Mesodermal cell (in vitro differentiated cells): ENCODE data around the gene WDR20.
"Not testable (repeated sequence)": the region's sequence is repeated elsewhere in the genome, so short reads cannot be mapped to it uniquely, and the experiment has no call there.

Experiments used
- H3K27ac ChIP-seq: 2 replicates; pipeline ENCODE4 v1.7.0; 2013; ENCODE audit warnings: mild to moderate bottlenecking, low read depth, low read length, moderate library complexity; ENCODE audit not compliant: severe bottlenecking
- H3K36me3 ChIP-seq: 2 replicates; pipeline ENCODE4 v1.7.1; 2013; ENCODE audit warnings: mild to moderate bottlenecking, low read length, moderate library complexity; ENCODE audit not compliant: control insufficient read depth, insufficient read depth
- H3K4me1 ChIP-seq: one replicate; pipeline ENCODE4 v1.7.1; 2013; ENCODE audit warnings: mild to moderate bottlenecking, low read length; ENCODE audit not compliant: insufficient read depth, control insufficient read depth, poor library complexity, severe bottlenecking
- H3K4me3 ChIP-seq: 2 replicates; pipeline ENCODE4 v1.7.0; 2013; ENCODE audit warnings: low read length, control low read depth, mild to moderate bottlenecking; ENCODE audit not compliant: insufficient read depth, poor library complexity, severe bottlenecking; ENCODE audit errors: extremely low read depth
- H3K9me3 ChIP-seq: 2 replicates; pipeline ENCODE4 v1.7.1; 2013; ENCODE audit warnings: mild to moderate bottlenecking, low read length, moderate library complexity; ENCODE audit not compliant: control insufficient read depth
- WGBS, 2 experiments: methylation state at CpG; one replicate each; pipeline ENCODE4 v1.1.5; 2013; ENCODE audit warnings: missing lambda C conversion rate in 2 of 2; ENCODE audit not compliant: insufficient coverage in 2 of 2; 5-methylcytosine and 5-hydroxymethylcytosine counted together

WDR20 gene

DNA sequence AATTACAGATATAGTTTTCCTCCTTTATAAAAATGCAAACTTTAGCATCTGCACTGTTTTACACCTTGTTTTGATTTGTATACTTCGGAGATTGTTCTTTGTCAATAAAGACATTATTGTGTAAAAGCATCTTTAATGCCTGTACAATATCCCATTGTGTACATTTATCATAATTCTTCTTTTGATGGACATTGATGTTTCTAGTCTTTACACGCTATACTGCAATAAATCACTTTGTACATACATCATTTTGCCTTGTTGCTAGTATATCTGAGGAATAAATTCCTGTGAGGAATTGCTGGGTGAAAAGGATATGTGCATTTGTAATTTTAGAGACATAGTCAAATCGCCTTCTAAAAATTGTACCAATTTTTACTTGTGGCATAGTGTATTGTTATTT is 30.4 kb downstream of the WDR20 start:
- 90 to 100% methylated on average over 1 to 2 of the region's 3 CpGs for WGBS, 2 experiments
- no peak overlapping the region for H3K27ac ChIP-seq
- H3K4me1 ChIP-seq = no peaks in the 10 kb centered on the region
- no peaks in the 10 kb centered on the region for H3K9me3 ChIP-seq
- H3K36me3 ChIP-seq = peaks cover 12% of the 10 kb centered on the region
- no peak overlapping the region for H3K4me3 ChIP-seq

DNA sequence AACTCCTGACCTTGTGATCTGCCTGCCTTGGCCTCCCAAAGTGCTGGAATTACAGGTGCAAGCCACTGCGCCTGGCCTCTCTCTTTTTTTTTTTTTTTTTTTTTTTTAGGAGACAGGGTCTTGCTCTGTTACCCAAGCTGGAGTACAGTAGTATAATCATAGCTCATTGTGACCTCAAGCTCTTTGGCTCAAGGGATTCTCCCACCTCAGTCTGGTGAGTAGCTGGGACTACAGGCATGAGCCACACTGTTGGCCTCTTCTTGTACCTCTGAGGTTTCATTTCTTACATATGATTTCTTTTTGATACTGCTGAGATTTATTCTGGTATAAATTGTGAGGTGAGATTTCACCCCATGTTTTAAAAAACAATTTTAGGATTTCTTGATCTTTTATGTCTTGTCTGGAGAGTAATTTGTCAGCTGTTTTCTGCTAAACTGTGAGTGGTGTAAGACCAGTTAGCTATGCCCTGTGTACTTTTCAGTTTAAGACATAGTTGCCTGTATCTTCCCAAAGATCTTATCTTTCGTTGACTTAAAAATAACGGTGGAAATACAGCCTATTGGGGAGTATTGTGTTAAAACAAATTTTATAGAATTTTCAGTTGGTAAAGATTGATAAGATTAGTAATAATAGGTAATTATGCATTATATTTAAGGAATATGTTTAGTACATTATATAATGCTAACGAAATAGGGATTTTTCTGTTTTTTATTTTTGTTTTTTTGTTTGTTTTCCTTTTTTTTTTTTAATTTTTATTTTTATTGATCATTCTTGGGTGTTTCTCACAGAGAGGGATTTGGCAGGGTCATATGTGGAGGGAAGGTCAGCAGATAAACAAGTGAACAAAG is 31.7 kb downstream of the WDR20 start:
- WGBS, 2 experiments = 100% methylated on average over 2 of the region's 4 CpGs; no CpG with 5 or more reads in 1 of the 2 experiments
- Histone ChIP-seq H3K36me3 (peaks cover 12% of the 10 kb centered on the region), H3K4me1 (no peaks in the 10 kb centered on the region), H3K9me3 (no peaks in the 10 kb centered on the region), H3K27ac (peak overlapping the region; percentile 12), H3K4me3 (no peak overlapping the region)

DNA sequence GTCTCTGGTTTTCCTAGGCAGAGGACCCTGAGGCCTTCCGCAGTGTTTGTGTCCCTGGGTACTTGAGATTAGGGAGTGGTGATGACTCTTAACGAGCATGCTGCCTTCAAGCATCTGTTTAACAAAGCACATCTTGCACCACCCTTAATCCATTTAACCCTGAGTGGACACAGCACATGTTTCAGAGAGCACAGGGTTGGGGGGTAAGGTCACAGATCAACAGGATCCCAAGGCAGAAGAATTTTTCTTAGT is 32.2 kb downstream of the WDR20 start:
- not testable (repeated sequence) for H3K27ac ChIP-seq, H3K36me3 ChIP-seq, H3K4me3 ChIP-seq, H3K9me3 ChIP-seq, H3K4me1 ChIP-seq
- no CpG with 5 or more reads among the region's 2 CpGs for WGBS, 2 experiments

DNA sequence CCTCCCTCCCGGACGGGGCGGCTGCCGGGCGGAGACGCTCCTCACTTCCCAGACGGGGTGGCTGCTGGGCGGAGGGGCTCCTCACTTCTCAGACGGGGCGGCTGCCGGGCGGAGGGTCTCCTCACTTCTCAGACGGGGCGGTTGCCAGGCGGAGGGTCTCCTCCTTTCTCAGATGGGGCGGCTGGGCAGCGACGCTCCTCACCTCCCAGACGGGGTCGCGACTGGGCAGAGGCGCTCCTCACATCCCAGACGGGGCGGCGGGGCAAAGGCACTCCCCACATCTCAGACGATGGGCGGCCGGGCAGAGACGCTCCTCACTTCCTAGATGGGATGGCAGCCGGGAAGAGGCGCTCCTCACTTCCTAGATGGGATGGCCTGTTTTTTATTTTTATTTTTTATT is 33.0 kb downstream of the WDR20 start:
- WGBS, 2 experiments = no CpG with 5 or more reads among the region's 31 CpGs
- not testable (repeated sequence) for H3K4me3 ChIP-seq, H3K4me1 ChIP-seq, H3K9me3 ChIP-seq, H3K36me3 ChIP-seq, H3K27ac ChIP-seq

DNA sequence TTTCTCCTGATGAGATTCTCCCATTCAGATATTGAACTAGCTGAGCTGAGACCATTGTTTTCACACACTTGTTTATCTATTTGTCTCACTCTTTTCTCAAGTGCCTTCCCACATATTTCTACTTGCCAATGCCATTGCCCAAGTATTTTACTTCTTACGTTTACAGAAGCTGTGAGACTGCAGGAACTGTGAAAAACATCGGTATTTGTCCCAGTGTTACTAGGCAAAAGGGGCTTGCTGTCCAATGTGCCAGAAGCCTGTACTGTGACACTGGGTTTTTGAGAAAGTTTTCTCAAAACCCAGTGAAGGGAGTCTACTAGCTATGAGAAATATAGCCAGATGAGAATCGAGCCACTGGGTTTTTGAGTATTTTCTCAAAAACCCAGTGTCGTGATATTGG is 37.5 kb downstream of the WDR20 start:
- Histone ChIP-seq H3K4me3 (no peak overlapping the region), H3K36me3 (peaks cover 6% of the 10 kb centered on the region), H3K9me3 (no peaks in the 10 kb centered on the region), H3K4me1 (peaks cover 2% of the 10 kb centered on the region), H3K27ac (peak overlapping the region; percentile 26)
- WGBS, 2 experiments = 80 to 98% methylated on average over 3 to 4 of the region's 4 CpGs

DNA sequence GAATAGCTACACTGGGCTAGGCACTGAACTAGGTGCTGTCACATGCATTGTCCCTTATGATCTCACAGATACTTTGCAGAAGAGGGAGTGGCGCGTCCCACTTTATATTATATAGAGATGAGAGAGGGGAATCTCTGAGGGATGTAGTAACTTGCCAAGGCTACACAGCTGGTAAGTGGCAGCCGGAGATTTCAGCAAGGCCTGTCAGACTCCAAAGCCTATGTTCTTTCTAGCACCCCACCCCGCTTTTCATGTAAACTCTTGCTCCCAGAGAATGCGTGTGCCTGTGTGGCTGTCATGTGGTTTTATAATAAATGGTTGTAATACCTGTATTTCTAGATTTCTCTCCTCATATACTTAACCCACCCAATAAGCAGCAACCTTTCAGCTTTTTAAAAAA is 39.1 kb downstream of the WDR20 start:
- Histone ChIP-seq H3K36me3 (peaks cover 6% of the 10 kb centered on the region), H3K27ac (no peak overlapping the region), H3K9me3 (no peaks in the 10 kb centered on the region), H3K4me1 (peaks cover 4% of the 10 kb centered on the region), H3K4me3 (no peak overlapping the region)
- 90 to 95% methylated on average over 3 of the region's 5 CpGs for WGBS, 2 experiments

DNA sequence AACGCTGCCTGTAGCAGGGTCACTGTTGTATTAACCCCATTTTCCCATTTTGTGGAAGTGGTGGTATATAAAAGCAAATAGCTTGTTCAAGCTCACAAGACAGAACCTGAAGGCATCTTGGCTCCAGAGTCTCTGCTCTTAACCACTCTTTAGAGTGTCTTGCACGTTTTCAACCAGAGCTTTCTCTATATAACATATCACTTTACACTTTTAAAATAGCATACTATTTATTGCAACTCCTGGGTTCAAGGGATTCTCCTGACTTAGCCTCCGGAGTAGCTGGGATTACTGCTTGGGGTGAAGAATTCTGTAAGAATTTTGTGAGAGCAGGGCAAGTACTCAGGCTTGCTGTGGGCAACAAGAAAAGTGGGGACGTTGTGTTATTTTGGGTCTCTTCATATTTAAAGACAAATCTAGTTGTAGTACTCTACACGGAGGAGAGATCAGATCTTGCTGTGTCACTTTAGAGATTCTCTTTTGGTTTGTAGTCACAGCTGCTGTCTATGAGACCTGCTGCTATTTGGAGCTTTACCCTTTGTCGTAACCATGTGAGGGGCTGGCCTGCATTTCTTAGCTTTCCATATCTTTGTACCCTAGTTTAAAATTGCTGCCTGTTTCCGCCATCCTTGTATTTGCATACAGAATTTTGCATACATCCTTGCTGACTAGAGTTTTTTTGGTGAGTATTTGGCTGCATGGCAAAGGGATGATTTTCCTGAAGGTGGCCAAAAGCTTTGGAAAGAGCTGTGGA is 40.7 kb downstream of the WDR20 start:
- H3K27ac ChIP-seq = peak overlapping the region; percentile 23
- peaks cover 4% of the 10 kb centered on the region for H3K4me1 ChIP-seq
- H3K9me3 ChIP-seq = no peaks in the 10 kb centered on the region
- 53 to 93% methylated on average over 3 to 6 of the region's 7 CpGs for WGBS, 2 experiments
- peaks cover 6% of the 10 kb centered on the region for H3K36me3 ChIP-seq
- H3K4me3 ChIP-seq = no peak overlapping the region

DNA sequence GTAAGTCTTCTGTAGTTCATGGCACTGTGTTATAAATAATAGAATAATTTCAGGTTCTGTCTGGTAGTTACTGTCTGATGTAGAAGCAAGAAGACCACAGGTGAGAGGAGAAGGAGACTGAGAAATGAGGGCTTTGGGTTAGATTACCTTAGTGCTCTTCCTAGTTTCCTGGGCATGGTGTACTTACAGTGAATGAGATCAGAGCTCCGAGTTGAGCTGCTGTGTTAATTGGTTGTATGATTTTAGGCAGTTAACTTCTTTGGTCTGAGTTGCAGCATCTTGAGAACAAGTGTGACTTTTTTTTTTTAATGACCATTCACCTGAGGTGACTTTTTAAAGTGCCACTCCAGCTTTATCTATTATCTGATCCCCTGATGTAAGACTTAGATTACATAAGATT is 41.5 kb downstream of the WDR20 start:
- H3K4me1 ChIP-seq = peaks cover 4% of the 10 kb centered on the region
- peaks cover 6% of the 10 kb centered on the region for H3K36me3 ChIP-seq
- H3K27ac ChIP-seq = no peak overlapping the region
- no peak overlapping the region for H3K4me3 ChIP-seq
- WGBS, 2 experiments = 78 to 88% methylated on average over 1 of the region's 1 CpG
- no peaks in the 10 kb centered on the region for H3K9me3 ChIP-seq

DNA sequence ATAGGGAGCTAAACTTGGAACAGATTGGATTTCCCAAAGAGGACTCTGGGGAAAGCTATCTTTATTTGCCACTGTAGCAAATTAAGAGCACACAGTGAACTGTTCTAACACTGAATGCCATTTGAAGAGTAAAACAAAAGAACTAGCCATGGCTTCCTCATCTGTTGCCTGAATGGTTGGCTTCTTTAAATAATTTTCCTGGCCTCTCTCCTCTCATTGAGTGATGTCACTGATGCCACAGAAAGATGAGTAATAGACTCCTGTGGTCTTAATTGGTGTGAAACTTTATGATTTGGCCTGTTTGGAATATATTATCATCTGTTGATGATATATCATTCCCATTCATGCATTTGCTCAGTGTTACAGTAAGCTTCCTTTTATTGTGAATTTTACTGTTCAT is 42.5 kb downstream of the WDR20 start:
- H3K9me3 ChIP-seq = no peaks in the 10 kb centered on the region
- H3K4me1 ChIP-seq = peaks cover 12% of the 10 kb centered on the region
- no peak overlapping the region for H3K27ac ChIP-seq
- H3K4me3 ChIP-seq = no peak overlapping the region
- peaks cover 6% of the 10 kb centered on the region for H3K36me3 ChIP-seq

DNA sequence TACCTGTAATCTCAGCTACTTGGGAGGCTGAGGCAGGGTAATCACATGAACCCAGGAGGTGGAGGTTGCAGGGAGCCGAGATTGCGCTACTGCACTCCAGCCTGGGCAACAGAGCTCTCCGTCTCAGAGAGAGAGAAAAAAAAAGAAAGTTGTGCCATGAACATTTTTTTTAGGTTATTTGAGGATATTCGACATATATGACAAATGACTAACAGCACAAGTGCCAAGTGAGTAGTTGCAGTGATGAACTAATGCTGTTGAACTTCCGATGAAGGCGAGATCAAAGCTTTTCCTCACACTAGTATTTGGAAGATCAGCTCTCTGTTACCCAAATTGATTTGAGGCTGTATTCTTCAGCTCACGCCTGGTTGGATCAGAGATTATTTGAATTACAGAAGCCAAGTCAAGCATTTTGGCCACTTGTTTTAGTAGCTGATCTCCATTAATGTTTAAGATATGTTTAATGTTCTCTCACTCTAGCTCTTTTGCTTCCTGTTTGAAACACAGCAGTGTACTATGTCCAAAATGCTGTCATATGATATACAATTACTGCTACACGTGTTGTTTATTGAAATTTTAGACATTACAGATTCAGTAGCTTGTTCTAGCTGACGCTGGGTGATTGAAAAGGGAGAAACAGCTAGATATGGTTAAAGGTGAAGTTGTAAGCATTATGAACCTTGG is 43.4 kb downstream of the WDR20 start:
- no peak overlapping the region for H3K27ac ChIP-seq

DNA sequence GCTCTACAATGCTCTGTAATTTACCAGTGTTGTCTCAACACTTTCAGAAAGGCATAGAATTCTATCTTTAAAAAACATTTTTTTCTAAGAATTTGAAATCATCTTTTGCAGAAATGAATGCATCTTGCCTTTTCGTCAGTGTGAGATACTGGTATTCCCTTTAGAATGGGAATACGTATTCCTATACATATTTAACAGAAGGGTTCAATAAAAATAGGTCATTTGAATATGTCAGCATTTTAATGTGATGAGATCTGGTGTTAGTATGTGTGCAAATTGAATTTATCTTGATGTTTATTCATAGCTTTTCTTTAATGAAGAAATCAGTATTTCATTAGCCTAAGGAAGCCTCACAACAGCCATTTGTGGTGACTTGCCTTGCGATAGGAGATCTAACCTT is 44.2 kb downstream of the WDR20 start:
- no peaks in the 10 kb centered on the region for H3K36me3 ChIP-seq
- peaks cover 18% of the 10 kb centered on the region for H3K4me1 ChIP-seq
- no peaks in the 10 kb centered on the region for H3K9me3 ChIP-seq
- no peak overlapping the region for H3K4me3 ChIP-seq
- 100% methylated on average over 1 of the region's 3 CpGs for WGBS, 2 experiments
- no peak overlapping the region for H3K27ac ChIP-seq

More for the DNA sequence above, 43.4 kb downstream of the WDR20 start:
- Histone ChIP-seq H3K4me1 (peaks cover 15% of the 10 kb centered on the region), H3K4me3 (no peak overlapping the region), H3K36me3 (peaks cover 6% of the 10 kb centered on the region), H3K9me3 (no peaks in the 10 kb centered on the region)
- 90 to 94% methylated on average over 7 of the region's 9 CpGs for WGBS, 2 experiments
